AG04450 (cell line): ENCODE measurements around the gene SUMO1. TPM values are rescaled to one million over a fixed set of nuclear protein-coding genes. Genes with fewer than 3 reads are reported as not detected.

Experiments
- CTCF ChIA-PET: fragments of 300-600, 350-600 bp; formaldehyde crosslinking; extraction: SDS; loops from one replicate; lab custom pipeline; 2022; ENCODE audit warnings: antibody characterized with exemption, inconsistent platforms; lab: Charles Lee
- POLR2A ChIA-PET: fragments of 350-600 bp; formaldehyde crosslinking; extraction: SDS; loops from one replicate; lab custom pipeline; 2021; ENCODE audit warnings: antibody characterized with exemption, inconsistent platforms; lab: Yijun Ruan, JAX
- DNase-seq: peaks from one replicate; pipeline ENCODE4 v3.0.0-alpha.2; 2011; ENCODE audit warnings: low read depth, low spot score
- H3K27ac ChIP-seq: one replicate; pipeline ENCODE4 v1.5.1; 2012; ENCODE audit warnings: low read depth, low read length, control low read depth
- H3K27me3 ChIP-seq: one replicate; pipeline ENCODE4 v1.6.0; 2012; ENCODE audit warnings: low read length; ENCODE audit not compliant: control insufficient read depth, insufficient read depth
- H3K4me3 ChIP-seq: 2 replicates; pipeline ENCODE4 v1.5.1; 2011; ENCODE audit warnings: mild to moderate bottlenecking, low read depth, low read length, control low read depth
- H3K9me3 ChIP-seq: 2 replicates; pipeline ENCODE4 v1.5.1; 2012; ENCODE audit warnings: low read length; ENCODE audit not compliant: control insufficient read depth, insufficient read depth
- CTCF ChIP-seq: IDR thresholded peaks from 2 replicates; pipeline ENCODE4 v1.5.1; 2011; ENCODE audit warnings: low read depth, low read length, control low read depth, inconsistent platforms
- polyA plus RNA-seq: library from polyadenylated mRNA; depleted of rRNA; stranded (reverse); fragments of >200 nt; gene quantifications from 2 replicates; pipeline ENCODE4 v1.2.3, GENCODE V29; 2011

The SUMO1 gene
- polyA plus RNA-seq, 1 experiment, result 192 TPM

GRCh38 chr2:202172439-202173211 is 65.8 kb downstream of the SUMO1 start:
- POLR2A ChIA-PET, result interaction anchor here (0.6 kb wide), 1 partner anchor 9 kb away, joined by 4 read pairs; no protein-coding TSS in a partner anchor

GRCh38 chr2:202171241-202171825 is 67.1 kb downstream of the SUMO1 start:
- Histone ChIP-seq H3K27me3 (no peaks in the 10 kb centered on the region), H3K27ac (no peak overlapping the region), H3K9me3 (no peaks in the 10 kb centered on the region), H3K4me3 (peak overlapping the region; percentile 25; the same call in 1 of the 2 replicates)
- 0 out of 2 replicates have a peak, but pooled peaks have one; percentile 5 for TF ChIP-seq CTCF
- ChIA-PET CTCF (interaction anchor here (0.6 to 2.4 kb wide), 3 partner anchors 10 to 69 kb away, joined by 3 to 9 read pairs (median 5); no protein-coding TSS in a partner anchor), POLR2A (interaction anchor here (0.5 to 1.0 kb wide), 3 partner anchors 11 to 317 kb away, joined by 3 to 4 read pairs (median 3); no protein-coding TSS in a partner anchor)
- DNase-seq, result no peak

More at GRCh38 chr2:202172439-202173211, 65.8 kb downstream of the SUMO1 start:
- Histone ChIP-seq H3K9me3 (no peaks in the 10 kb centered on the region), H3K4me3 (no peak overlapping the region), H3K27me3 (no peaks in the 10 kb centered on the region), H3K27ac (no peak overlapping the region)
- no peak for DNase-seq
- TF ChIP-seq CTCF, result no peak
- CTCF ChIA-PET, result interaction anchor here (0.6 to 2.4 kb wide), 5 partner anchors 68 to 377 kb away, joined by 3 to 9 read pairs (median 3); no protein-coding TSS in a partner anchor

- POLR2A ChIA-PET, result interaction anchor here (0.8 kb wide), 1 partner anchor 134 kb away, joined by 10 read pairs; no protein-coding TSS in a partner anchor
- TF ChIP-seq CTCF, result no peak
- no peaks in the 10 kb centered on the region for H3K27me3 ChIP-seq
- no peak overlapping the region for H3K27ac ChIP-seq
- DNase-seq, result no peak
- no peaks in the 10 kb centered on the region for H3K9me3 ChIP-seq
- no peak overlapping the region for H3K4me3 ChIP-seq
- CTCF ChIA-PET, result interaction anchor here (1.3 to 2.4 kb wide), 3 partner anchors 9 to 135 kb away, joined by 5 to 9 read pairs (median 5); no protein-coding TSS in a partner anchor
Observed at GRCh38 chr2:202169832-202170424, 68.5 kb downstream of the SUMO1 start.

- H3K9me3 ChIP-seq, result no peaks in the 10 kb centered on the region
- DNase-seq, result no peak
- no peak for TF ChIP-seq CTCF
- H3K27ac ChIP-seq, result no peak overlapping the region
- ChIA-PET CTCF (interaction anchor here (1.3 to 1.8 kb wide), 2 partner anchors 10 to 134 kb away, joined by 5 read pairs; no protein-coding TSS in a partner anchor), POLR2A (interaction anchor here (0.6 kb wide), 1 partner anchor 33 kb away, joined by 4 read pairs; no protein-coding TSS in a partner anchor)
- H3K4me3 ChIP-seq, result no peak overlapping the region
- H3K27me3 ChIP-seq, result no peaks in the 10 kb centered on the region
Observed at GRCh38 chr2:202169131-202169530, 69.3 kb downstream of the SUMO1 start.
